ENCODE measurements around the gene C1orf115.
"Not testable (repeated sequence)": the region's sequence is repeated elsewhere in the genome, so short reads cannot be mapped to it uniquely, and the experiment has no call there.

C1orf115 gene

GRCh38 chr1:220682901-220683576, 7.1 kb upstream of the C1orf115 start:
- TF ChIP-seq CTCF (conservative IDR thresholded peaks at IDR 0.05; ENCODE audit: low read depth, low read length) = no peak
- DNase-seq (ENCODE audit: low read depth) = no peak
- no peak overlapping the region for H3K4me3 ChIP-seq (ENCODE audit: low read length)

- H3K4me3 ChIP-seq (ENCODE audit: low read length); DNase-seq (ENCODE audit: low read depth): not testable (repeated sequence)
Measured at GRCh38 chr1:220683716-220684115, 6.4 kb upstream of the C1orf115 start.

GRCh38 chr1:220684890-220685289, 5.3 kb upstream of the C1orf115 start:
- no peak for TF ChIP-seq CTCF (conservative IDR thresholded peaks at IDR 0.05; ENCODE audit: low read depth, low read length)
- no peak overlapping the region for H3K4me3 ChIP-seq (ENCODE audit: low read length)
- no peak for DNase-seq (ENCODE audit: low read depth)

GRCh38 chr1:220685879-220686278, 4.3 kb upstream of the C1orf115 start:
- TF ChIP-seq CTCF (conservative IDR thresholded peaks at IDR 0.05; ENCODE audit: low read depth, low read length) = peak; percentile 4
- no peak overlapping the region for H3K4me3 ChIP-seq (ENCODE audit: low read length)
- DNase-seq (ENCODE audit: low read depth) = no peak

GRCh38 chr1:220687809-220688208, 2.4 kb upstream of the C1orf115 start:
- no peak overlapping the region for H3K4me3 ChIP-seq (ENCODE audit: low read length)
- DNase-seq (ENCODE audit: low read depth) = no peak
- TF ChIP-seq CTCF (conservative IDR thresholded peaks at IDR 0.05; ENCODE audit: low read depth, low read length) = no peak

- DNase-seq (ENCODE audit: low read depth) = no peak
- peak overlapping the region; percentile 60 for H3K4me3 ChIP-seq (ENCODE audit: low read length)
- TF ChIP-seq CTCF (conservative IDR thresholded peaks at IDR 0.05; ENCODE audit: low read depth, low read length) = no peak
Measured at GRCh38 chr1:220689666-220690065, 497 bp upstream of the C1orf115 start.

GRCh38 chr1:220691053-220691684, 1.0 kb downstream of the C1orf115 start:
- peak overlapping the region; percentile 60 for H3K4me3 ChIP-seq (ENCODE audit: low read length)
- no peak for TF ChIP-seq CTCF (conservative IDR thresholded peaks at IDR 0.05; ENCODE audit: low read depth, low read length)
- no peak for DNase-seq (ENCODE audit: low read depth)
